Medulla oblongata (tissue), 1 donor: ENCODE results near the gene EIF2B5.
A peak's percentile ranks its signal among the peaks of the same experiment; 100 is the strongest.

Experiments
- DNase-seq: peaks from one replicate; pipeline ENCODE4 v3.0.0-alpha.2; 2015; ENCODE audit errors: extremely low spot score

The EIF2B5 gene

GRCh38 chr3:184173374-184173722, 38.2 kb downstream of the EIF2B5 start:
- DNase-seq = no peak

- DNase-seq = no peak
Measured at GRCh38 chr3:184174284-184174645, 39.1 kb downstream of the EIF2B5 start.

GRCh38 chr3:184174646-184175492, 39.7 kb downstream of the EIF2B5 start, which contains the start of gene AP2M1:
Gene AP2M1, plus strand, starts transcription at chr3:184174855. Its CDS starts 2,139 bp downstream, at chr3:184176994.
- DNase-seq = peak; percentile 99

- no peak for DNase-seq
Measured at GRCh38 chr3:184175506-184175905, 40.3 kb downstream of the EIF2B5 start.

- no peak for DNase-seq
Measured at GRCh38 chr3:184175981-184176376, 40.8 kb downstream of the EIF2B5 start.

GRCh38 chr3:184176377-184177330, 41.5 kb downstream of the EIF2B5 start:
- DNase-seq = peak; percentile 55

- no peak for DNase-seq
Measured at GRCh38 chr3:184177331-184177731, 42.2 kb downstream of the EIF2B5 start.

GRCh38 chr3:184177767-184178306, 42.7 kb downstream of the EIF2B5 start:
- no peak for DNase-seq

GRCh38 chr3:184178521-184179138, 43.5 kb downstream of the EIF2B5 start:
- DNase-seq = no peak

GRCh38 chr3:184180165-184180564, 45.0 kb downstream of the EIF2B5 start:
- DNase-seq = no peak

- DNase-seq = no peak
Measured at GRCh38 chr3:184181596-184181995, 46.4 kb downstream of the EIF2B5 start.

- DNase-seq = no peak
Measured at GRCh38 chr3:184183679-184184078, 48.5 kb downstream of the EIF2B5 start.

- no peak for DNase-seq
Measured at GRCh38 chr3:184184546-184185230, 49.5 kb downstream of the EIF2B5 start.

- DNase-seq = peak; percentile 99
Measured at GRCh38 chr3:184185461-184186183, 50.5 kb downstream of the EIF2B5 start.

GRCh38 chr3:184186184-184186901, 51.2 kb downstream of the EIF2B5 start, which contains the start of gene ABCF3:
Gene ABCF3, plus strand, starts transcription at chr3:184186199. Its CDS starts 9 bp downstream, at chr3:184186208.
- no peak for DNase-seq

- DNase-seq = no peak
Measured at GRCh38 chr3:184186902-184187207, 51.7 kb downstream of the EIF2B5 start.

- no peak for DNase-seq
Measured at GRCh38 chr3:184188080-184188479, 52.9 kb downstream of the EIF2B5 start.

GRCh38 chr3:184189421-184189820, 54.3 kb downstream of the EIF2B5 start:
- no peak for DNase-seq

- DNase-seq = no peak
Measured at GRCh38 chr3:184192889-184193288, 57.7 kb downstream of the EIF2B5 start.

- DNase-seq = no peak
Measured at GRCh38 chr3:184193991-184194539, 58.9 kb downstream of the EIF2B5 start.
